H1 (cell line): ENCODE measurements around the gene TMEM52B. TPM values are rescaled to one million over a fixed set of nuclear protein-coding genes. Genes with fewer than 3 reads are reported as not detected.

Source experiments
- CTCF ChIA-PET: fragments of 300-600 bp; sonication (Branson Sonifier 250); formaldehyde crosslinking; loops from one replicate; lab custom pipeline; 2021; ENCODE audit not compliant: partially characterized antibody; lab: Charles Lee
- POLR2A ChIA-PET: fragments of 300-600 bp; sonication (Branson Sonifier 250); formaldehyde crosslinking; loops from one replicate; lab custom pipeline; 2021; ENCODE audit warnings: inconsistent platforms; ENCODE audit not compliant: partially characterized antibody; lab: Charles Lee
- DNase-seq, 2 experiments: peaks; one replicate each; pipeline versions ENCODE4 v3.0.0 to v3.0.0-alpha.2; 2010 to 2022; ENCODE audit warnings: low spot score in 2 of 2, low read depth in 1 of 2, mixed read lengths in 1 of 2
- FAIRE-seq: peaks from 2 replicates; lab custom pipeline; 2011; peaks lifted over from hg19 to GRCh38; lab: Jason Lieb, UNC
- H2AFZ ChIP-seq: 2 replicates; pipeline ENCODE4 v1.8.1; 2012; ENCODE audit warnings: low read length, inconsistent platforms
- H2AK5ac ChIP-seq: 2 replicates; pipeline ENCODE4 v1.6.1; 2013; ENCODE audit warnings: low read depth, low read length
- H2BK120ac ChIP-seq: replicated peaks from 2 replicates; pipeline ENCODE3; 2013; ENCODE audit warnings: low read depth, low read length, inconsistent platforms
- H2BK12ac ChIP-seq: 2 replicates; pipeline ENCODE4 v1.6.1; 2013; ENCODE audit warnings: low read depth, low read length
- H2BK15ac ChIP-seq: 2 replicates; pipeline ENCODE4 v1.6.1; 2013; ENCODE audit warnings: low read length
- H2BK20ac ChIP-seq: 2 replicates; pipeline ENCODE4 v1.6.1; 2013; ENCODE audit warnings: low read length
- H2BK5ac ChIP-seq: 2 replicates; pipeline ENCODE4 v1.6.1; 2013; ENCODE audit warnings: low read depth, low read length
- H3K14ac ChIP-seq: 2 replicates; pipeline ENCODE4 v1.6.1; 2013; ENCODE audit warnings: inconsistent platforms; ENCODE audit not compliant: insufficient read length
- H3K18ac ChIP-seq: 2 replicates; pipeline ENCODE4 v1.6.1; 2013; ENCODE audit warnings: low read length; ENCODE audit errors: extremely low read depth
- H3K23ac ChIP-seq: 2 replicates; pipeline ENCODE4 v1.6.1; 2013; ENCODE audit warnings: inconsistent platforms; ENCODE audit not compliant: insufficient read length
- H3K23me2 ChIP-seq: 2 replicates; pipeline ENCODE4 v1.6.1; 2013; ENCODE audit warnings: low read depth, low read length
- H3K27ac ChIP-seq: 2 replicates; pipeline ENCODE4 v1.6.1; 2011; ENCODE audit warnings: low read depth, low read length, inconsistent platforms
- H3K27me3 ChIP-seq, 4 experiments: replicated peaks in 1 of 4; 1 replicate in 1 of 4; 2 replicates in 3 of 4; pipeline versions ENCODE4 v1.6.1 to v1.8.1; 2011 to 2013; ENCODE audit warnings: low read length in 3 of 4, mild to moderate bottlenecking in 3 of 4, inconsistent platforms in 2 of 4, mixed read lengths in 2 of 4, moderate library complexity in 1 of 4; ENCODE audit not compliant: control insufficient read depth in 3 of 4, insufficient read depth in 3 of 4; ENCODE audit errors: extremely low read depth in 1 of 4
- H3K36me3 ChIP-seq, 4 experiments: 2 replicates each; pipeline versions ENCODE4 v1.6.1 to v1.8.1; 2011 to 2013; ENCODE audit warnings: mild to moderate bottlenecking in 4 of 4, low read length in 3 of 4, moderate library complexity in 2 of 4, control low read depth in 1 of 4, inconsistent platforms in 1 of 4; ENCODE audit not compliant: insufficient read depth in 4 of 4, control insufficient read depth in 2 of 4
- H3K4ac ChIP-seq: replicated peaks from 2 replicates; pipeline ENCODE3; 2013; ENCODE audit warnings: low read length, low read depth, mixed read lengths, inconsistent platforms; ENCODE audit not compliant: insufficient read length
- H3K4me1 ChIP-seq, 4 experiments: replicated peaks in 1 of 4; 1 replicate in 1 of 4; 2 replicates in 3 of 4; pipeline versions ENCODE4 v1.6.1 to v1.8.1; 2011 to 2013; ENCODE audit warnings: low read length in 3 of 4, inconsistent platforms in 2 of 4, mixed read lengths in 1 of 4; ENCODE audit not compliant: insufficient read depth in 4 of 4, control insufficient read depth in 3 of 4
- H3K4me2 ChIP-seq, 2 experiments: 2 replicates each; pipeline versions ENCODE4 v1.6.1 to v1.8.1; 2011 to 2013; ENCODE audit warnings: low read depth in 2 of 2, low read length in 2 of 2, control low read depth in 1 of 2, inconsistent platforms in 1 of 2, mild to moderate bottlenecking in 1 of 2; ENCODE audit not compliant: insufficient read depth in 1 of 2
- H3K4me3 ChIP-seq, 4 experiments: fragments of 200-600, 300-600 bp in 1 of 4; sonication (generic), shearing (Covaris generic), sonication (Bioruptor Twin) in 1 of 4; 2 replicates each; pipeline versions ENCODE4 v1.5.1 to v1.8.1; 2011 to 2016; ENCODE audit warnings: low read length in 4 of 4, low read depth in 3 of 4, control low read depth in 2 of 4, inconsistent platforms in 2 of 4, mild to moderate bottlenecking in 2 of 4, mixed read lengths in 1 of 4, moderate library complexity in 1 of 4; ENCODE audit not compliant: insufficient read depth in 2 of 4; ENCODE audit errors: extremely low read depth in 1 of 4
- H3K56ac ChIP-seq: replicated peaks from 2 replicates; pipeline ENCODE3; 2013; ENCODE audit warnings: low read depth, mild to moderate bottlenecking, mixed read lengths, low read length, inconsistent platforms; ENCODE audit not compliant: insufficient read length
- H3K79me1 ChIP-seq: 2 replicates; pipeline ENCODE4 v1.6.1; 2013; ENCODE audit warnings: low read depth, low read length, control low read depth
- H3K79me2 ChIP-seq, 2 experiments: 2 replicates each; pipeline versions ENCODE4 v1.6.1 to v1.8.1; 2012 to 2013; ENCODE audit warnings: low read length in 2 of 2, mild to moderate bottlenecking in 2 of 2, inconsistent platforms in 1 of 2; ENCODE audit not compliant: insufficient read depth in 2 of 2, control insufficient read depth in 1 of 2
- H3K9ac ChIP-seq, 4 experiments: replicated peaks in 1 of 4; 1 replicate in 1 of 4; 2 replicates in 3 of 4; pipeline versions ENCODE4 v1.6.1 to v1.8.1; 2011 to 2013; ENCODE audit warnings: low read depth in 3 of 4, low read length in 3 of 4, control low read depth in 2 of 4, mild to moderate bottlenecking in 2 of 4, moderate library complexity in 2 of 4, inconsistent platforms in 1 of 4; ENCODE audit errors: extremely low read depth in 1 of 4
- H3K9me3 ChIP-seq, 2 experiments: 2 replicates each; pipeline versions ENCODE4 v1.6.1 to v1.8.1; 2012 to 2013; ENCODE audit warnings: mild to moderate bottlenecking in 2 of 2, moderate library complexity in 2 of 2, control low read depth in 1 of 2, inconsistent platforms in 1 of 2, low read depth in 1 of 2, low read length in 1 of 2, mixed read lengths in 1 of 2; ENCODE audit not compliant: insufficient read depth in 2 of 2
- H4K20me1 ChIP-seq, 2 experiments: replicated peaks in 1 of 2; 2 replicates each; pipeline versions ENCODE3 to v1.8.1; 2011 to 2013; ENCODE audit warnings: inconsistent platforms in 2 of 2, low read length in 2 of 2, mild to moderate bottlenecking in 1 of 2; ENCODE audit not compliant: insufficient read depth in 2 of 2, control insufficient read depth in 1 of 2
- H4K5ac ChIP-seq: 2 replicates; pipeline ENCODE4 v1.6.1; 2013; ENCODE audit warnings: low read length, low read depth, mixed read lengths, inconsistent platforms; ENCODE audit not compliant: insufficient read length
- H4K8ac ChIP-seq: 2 replicates; pipeline ENCODE4 v1.8.0; 2013; ENCODE audit warnings: mild to moderate bottlenecking, moderate library complexity, low read length, inconsistent platforms; ENCODE audit not compliant: insufficient read depth; ENCODE audit errors: extremely low read depth
- H4K91ac ChIP-seq: replicated peaks from 2 replicates; pipeline ENCODE3; 2013; ENCODE audit warnings: low read length, mixed read lengths, inconsistent platforms; ENCODE audit not compliant: insufficient read length
- BACH1 ChIP-seq: IDR thresholded peaks from 2 replicates; pipeline ENCODE4 v1.6.1; 2012; ENCODE audit warnings: low read length, improper control_type of control experiment
- CBX5 ChIP-seq: fragments of 300-800, 300-1000 bp; sonication (generic); IDR thresholded peaks from 2 replicates; pipeline ENCODE4 v1.7.1; 2016; ENCODE audit warnings: antibody characterized with exemption, low read length, low read depth
- CHD2 ChIP-seq: IDR thresholded peaks from 2 replicates; pipeline ENCODE4 v1.6.1; 2012; ENCODE audit warnings: low read length, improper control_type of control experiment
- CTBP2 ChIP-seq: IDR thresholded peaks from 2 replicates; pipeline ENCODE4 v1.7.0; 2011; ENCODE audit warnings: borderline replicate concordance, mild to moderate bottlenecking, moderate library complexity, mixed read lengths, low read length; ENCODE audit not compliant: insufficient read depth, insufficient read length
- EP300 ChIP-seq, 2 experiments: IDR thresholded peaks; 1 replicate in 1 of 2; 2 replicates in 1 of 2; pipeline ENCODE4 v1.6.1; 2011 to 2012; ENCODE audit warnings: low read depth in 2 of 2, low read length in 2 of 2, mild to moderate bottlenecking in 2 of 2, borderline replicate concordance in 1 of 2, inconsistent platforms in 1 of 2, moderate library complexity in 1 of 2
- FOSL1 ChIP-seq: IDR thresholded peaks from 2 replicates; pipeline ENCODE4 v1.6.1; 2011; ENCODE audit warnings: mild to moderate bottlenecking, low read depth, low read length, moderate library complexity; ENCODE audit not compliant: insufficient read depth
- MAFK ChIP-seq: IDR thresholded peaks from 2 replicates; pipeline ENCODE4 v1.6.1; 2012; ENCODE audit warnings: low read depth, mild to moderate bottlenecking, improper control_type of control experiment, low read length
- MAX ChIP-seq: IDR thresholded peaks from 2 replicates; pipeline ENCODE4 v1.6.1; 2012; ENCODE audit warnings: inconsistent platforms
- NANOG ChIP-seq: IDR thresholded peaks from 2 replicates; pipeline ENCODE4 v1.6.1; 2011; ENCODE audit warnings: low read length, low read depth, mild to moderate bottlenecking, inconsistent platforms; ENCODE audit not compliant: insufficient read depth, poor library complexity, severe bottlenecking
- RNF2 ChIP-seq: fragments of 200-900, 300-1000 bp; sonication (generic); IDR thresholded peaks from 2 replicates; pipeline ENCODE4 v1.7.1; 2016; ENCODE audit warnings: borderline replicate concordance, low read depth, mild to moderate bottlenecking, antibody characterized with exemption, low read length; ENCODE audit not compliant: poor library complexity, severe bottlenecking; ENCODE audit errors: missing control alignments
- SIRT6 ChIP-seq: IDR thresholded peaks from one replicate; pipeline ENCODE4 v1.7.1; 2012; ENCODE audit warnings: low read length, inconsistent platforms
- SP2 ChIP-seq: IDR thresholded peaks from 2 replicates; pipeline ENCODE4 v1.6.1; 2012; ENCODE audit warnings: mild to moderate bottlenecking, low read length, inconsistent platforms
- SP4 ChIP-seq: IDR thresholded peaks from 2 replicates; pipeline ENCODE4 v1.6.1; 2012; ENCODE audit warnings: low read length, inconsistent platforms
- TBP ChIP-seq: IDR thresholded peaks from 2 replicates; pipeline ENCODE4 v1.6.1; 2011; ENCODE audit warnings: low read depth, low read length, improper control_type of control experiment
- YY1 ChIP-seq: IDR thresholded peaks from 2 replicates; pipeline ENCODE4 v1.6.1; 2011; ENCODE audit warnings: low read depth, mild to moderate bottlenecking, low read length
- WGBS, 2 experiments: shearing (Covaris generic) in 1 of 2; methylation state at CpG; one replicate each; pipeline versions ENCODE4 v1.1.6 to v1.1.7; 2013 to 2015; ENCODE audit warnings: low lambda C conversion rate in 2 of 2, mixed read lengths in 2 of 2, inconsistent platforms in 1 of 2, low coverage in 1 of 2, missing lambda C conversion rate in 1 of 2; ENCODE audit not compliant: insufficient replicate concordance in 2 of 2, insufficient coverage in 1 of 2, insufficient read length in 1 of 2; ENCODE audit errors: extremely low coverage in 1 of 2, missing lambda C conversion rate in 1 of 2; 5-methylcytosine and 5-hydroxymethylcytosine counted together
- polyA plus RNA-seq, 7 experiments: library from polyadenylated mRNA; depleted of rRNA in 3 of 7; stranded (reverse) in 5 of 7; unstranded in 2 of 7; fragments of >200 nt in 5 of 7; fragments of 200-250 nt in 2 of 7; gene quantifications; 1 replicate in 5 of 7; 2 replicates in 1 of 7; 4 replicates in 1 of 7; pipeline versions ENCODE4 v1.2.1 to v1.2.3, GENCODE V29; 2011 to 2013; ENCODE audit warnings: missing spikeins in 2 of 7, mixed read lengths in 2 of 7
- total RNA-seq: library from RNA; stranded (reverse); fragmentation: NEBNext Ultra II Directional; extraction: Animal tissue kit (Norgen Biotek cat#: 25700); gene quantifications from 2 replicates; pipeline ENCODE4 v1.2.1, GENCODE V29; 2021

TMEM52B gene
- total and polyA plus RNA-seq, 2 of the 8 experiments (the other 6 are each of a cell fraction or from before 2014, with no cell fraction given), result not detected

GRCh38 chr12:10170216-10170615 lies 8.6 kb upstream of the TMEM52B start:
- Histone ChIP-seq H3K18ac (no peak overlapping the region), H3K4me3 (no peak overlapping the region), H2AFZ (no peak overlapping the region), H2AK5ac (no peak overlapping the region), H3K14ac (no peak overlapping the region), H3K36me3 (no peaks in the 10 kb centered on the region), H4K91ac (no peak overlapping the region), H3K4ac (no peak overlapping the region), H3K4me2 (no peak overlapping the region), H4K8ac (no peak overlapping the region), H4K20me1 (no peaks in the 10 kb centered on the region), H2BK120ac (no peak overlapping the region), H2BK5ac (no peak overlapping the region), H3K4me1 (no peaks in the 10 kb centered on the region), H3K23me2 (no peaks in the 10 kb centered on the region), H3K23ac (no peak overlapping the region), H2BK15ac (no peak overlapping the region), H3K9me3 (no peaks in the 10 kb centered on the region), H3K56ac (no peak overlapping the region), H2BK20ac (no peak overlapping the region), H3K79me1 (no peaks in the 10 kb centered on the region), H3K27me3 (no peaks in the 10 kb centered on the region), H3K9ac (no peak overlapping the region), H3K27ac (no peak overlapping the region), H4K5ac (no peak overlapping the region), H2BK12ac (no peak overlapping the region), H3K79me2 (no peaks in the 10 kb centered on the region)
- FAIRE-seq, result no peak
- DNase-seq, result no peak
- ChIA-PET CTCF (interaction anchor here (0.7 to 1.4 kb wide), 5 partner anchors 9 to 993 kb away, joined by 3 to 6 read pairs (median 4); no protein-coding TSS in a partner anchor), POLR2A (no interaction called here)
- 86% methylated on average over 4 of the region's 5 CpGs; no CpG with 5 or more reads in 1 of the 2 experiments for WGBS, 2 experiments
- TF ChIP-seq EP300 (IDR thresholded peaks at IDR 0.05; ENCODE audit: borderline replicate concordance in 1 of 2, low read depth in 2 of 2, low read length in 2 of 2) (no peak), NANOG (no peak), BACH1 (no peak), MAX (no peak), CHD2 (no peak), FOSL1 (no peak), RNF2 (no peak), SP2 (no peak), SP4 (no peak), CTBP2 (no peak), CBX5 (no peak), YY1 (no peak), MAFK (no peak), TBP (no peak), SIRT6 (no peak)
